B cell (primary cell): ENCODE results near the gene FAM168A. TPM values are rescaled to one million over a fixed set of nuclear protein-coding genes. Genes with fewer than 3 reads are reported as not detected.
"Not testable (repeated sequence)": the region's sequence is repeated elsewhere in the genome, so short reads cannot be mapped to it uniquely, and the experiment has no call there.

ENCODE experiments used
- ATAC-seq: fragments of 200-7000 bp; cut with Tn5 transposase; one replicate; pipeline ENCODE4 v1.10.0; 2021; ENCODE audit warnings: low read depth, mild to moderate bottlenecking, moderate number of reproducible peaks, moderate library complexity
- CTCF ChIA-PET: fragments of 350-600 bp; sonication (Branson Sonifier 250); formaldehyde crosslinking; loops from one replicate; lab custom pipeline; 2021; ENCODE audit warnings: antibody characterized with exemption, inconsistent platforms; lab: Charles Lee
- POLR2A ChIA-PET: fragments of 350-600 bp; sonication (Branson Sonifier 250); formaldehyde crosslinking; loops from one replicate; lab custom pipeline; 2021; ENCODE audit warnings: antibody characterized with exemption; lab: Charles Lee
- DNase-seq: peaks from one replicate; pipeline ENCODE4 v3.0.0; 2013
- H2AFZ ChIP-seq: 2 replicates; pipeline ENCODE4 v1.6.1; 2012; ENCODE audit warnings: mild to moderate bottlenecking, low read depth, low read length; ENCODE audit not compliant: insufficient read depth, poor library complexity, severe bottlenecking
- H3K27ac ChIP-seq, 2 donors: 1 replicate in 1 of 2; 2 replicates in 1 of 2; pipeline ENCODE4 v1.5.1; 2012 to 2013; ENCODE audit warnings: low read length in 2 of 2, mild to moderate bottlenecking in 2 of 2, moderate library complexity in 1 of 2
- H3K27me3 ChIP-seq, 4 experiments: fragments of 200-600 bp in 1 of 4; sonication (generic) in 1 of 4; replicated peaks in 1 of 4; 1 replicate in 2 of 4; 2 replicates in 2 of 4; pipeline versions ENCODE4 v1.6.1 to v1.7.0; 2013 to 2016; ENCODE audit warnings: low read length in 3 of 4, mild to moderate bottlenecking in 2 of 4, mixed read lengths in 1 of 4, moderate library complexity in 1 of 4; ENCODE audit not compliant: insufficient read depth in 4 of 4, control insufficient read depth in 3 of 4; ENCODE audit errors: control extremely low read depth in 1 of 4
- H3K36me3 ChIP-seq, 2 experiments: replicated peaks in 1 of 2; 1 replicate in 1 of 2; 2 replicates in 1 of 2; pipeline versions ENCODE4 v1.6.1 to v1.7.1; 2013; ENCODE audit warnings: low read length in 1 of 2; ENCODE audit not compliant: insufficient read depth in 2 of 2, control insufficient read depth in 1 of 2; ENCODE audit errors: control extremely low read depth in 1 of 2, extremely low read depth in 1 of 2
- H3K4me1 ChIP-seq, 2 donors: fragments of 200-600 bp in 1 of 2; sonication (generic) in 1 of 2; 1 replicate in 1 of 2; 2 replicates in 1 of 2; pipeline versions ENCODE4 v1.5.1 to v1.6.1; 2013 to 2017; ENCODE audit warnings: low read length in 2 of 2; ENCODE audit not compliant: control insufficient read depth in 2 of 2, insufficient read depth in 2 of 2
- H3K4me2 ChIP-seq: replicated peaks from 2 replicates; pipeline ENCODE3; 2012; ENCODE audit warnings: mild to moderate bottlenecking, low read depth, low read length; ENCODE audit not compliant: poor library complexity, severe bottlenecking
- H3K4me3 ChIP-seq, 5 experiments: fragments of 200-600 bp in 1 of 5; sonication (generic) in 1 of 5; 1 replicate in 3 of 5; 2 replicates in 2 of 5; pipeline versions ENCODE4 v1.5.1 to v1.7.0; 2011 to 2016; ENCODE audit warnings: low read length in 4 of 5, mild to moderate bottlenecking in 4 of 5, low read depth in 2 of 5, control low read depth in 1 of 5, moderate library complexity in 1 of 5; ENCODE audit not compliant: insufficient read depth in 1 of 5; ENCODE audit errors: control extremely low read depth in 1 of 5, extremely low read depth in 1 of 5
- H3K79me2 ChIP-seq: fragments of 200-600 bp; sonication (generic); one replicate; pipeline ENCODE4 v1.6.0; 2016; ENCODE audit warnings: low read length; ENCODE audit not compliant: control insufficient read depth, insufficient read depth
- H3K9ac ChIP-seq: fragments of 200-600 bp; sonication (generic); 2 replicates; pipeline ENCODE4 v1.6.1; 2017; ENCODE audit warnings: mild to moderate bottlenecking, low read length, moderate library complexity
- H3K9me3 ChIP-seq, 3 donors: one replicate each; pipeline versions ENCODE4 v1.6.1 to v1.7.1; 2013; ENCODE audit warnings: low read length in 2 of 3; ENCODE audit not compliant: control insufficient read depth in 2 of 3, insufficient read depth in 1 of 3; ENCODE audit errors: control extremely low read depth in 1 of 3
- H4K20me1 ChIP-seq: 2 replicates; pipeline ENCODE4 v1.6.0; 2012; ENCODE audit warnings: mild to moderate bottlenecking, low read length; ENCODE audit not compliant: insufficient read depth, control insufficient read depth, poor library complexity, severe bottlenecking
- H3K27ac Mint-ChIP-seq: one replicate; pipeline ENCODE4 v1.8.0; 2021; ENCODE audit warnings: mixed read lengths
- H3K27me3 Mint-ChIP-seq: one replicate; pipeline ENCODE4 v1.8.0; 2021; ENCODE audit warnings: mixed read lengths
- H3K4me1 Mint-ChIP-seq: one replicate; pipeline ENCODE4 v1.8.0; 2021; ENCODE audit warnings: mixed read lengths
- H3K4me3 Mint-ChIP-seq: one replicate; pipeline ENCODE4 v1.8.0; 2021; ENCODE audit warnings: mixed read lengths
- H3K9me3 Mint-ChIP-seq: one replicate; pipeline ENCODE4 v1.8.0; 2022; ENCODE audit warnings: mixed read lengths; ENCODE audit not compliant: insufficient read depth
- CTCF ChIP-seq: fragments of 200-600 bp; IDR thresholded peaks from one replicate; pipeline ENCODE4 v1.8.0; 2022; ENCODE audit warnings: antibody characterized with exemption, mild to moderate bottlenecking
- EZH2 ChIP-seq: IDR thresholded peaks from 2 replicates; pipeline ENCODE4 v1.6.1; 2012; ENCODE audit warnings: borderline replicate concordance, low read depth, mild to moderate bottlenecking, moderate library complexity, low read length; ENCODE audit not compliant: insufficient read depth, poor library complexity, severe bottlenecking
- WGBS: methylation state at CpG from one replicate; pipeline ENCODE4 v1.1.5; 2013; ENCODE audit warnings: missing lambda C conversion rate; ENCODE audit not compliant: insufficient coverage; 5-methylcytosine and 5-hydroxymethylcytosine counted together
- intact Hi-C: fragments of 100-400 bp; cut with micrococcal nuclease; formaldehyde crosslinking; loops from one replicate; pipeline ENCODE4 v1.10.0; 2022
- polyA plus RNA-seq: library from polyadenylated mRNA; depleted of rRNA; stranded (reverse); fragments of >200 nt; gene quantifications from 2 replicates; pipeline ENCODE4 v1.2.3, GENCODE V29; 2012
- total RNA-seq, 2 donors: library from RNA; stranded (reverse); fragments of 120-200 nt in 1 of 2; gene quantifications; 1 replicate in 1 of 2; 2 replicates in 1 of 2; pipeline versions ENCODE4 v1.2.3 to v1.2.4, GENCODE V29; 2013 to 2022

The FAM168A gene
- total and polyA plus RNA-seq, 2 donors (not counting 1 experiment from before 2014, with no cell fraction given) = 11.0 to 26.8 TPM

- H3K9me3 ChIP-seq = no peaks in the 10 kb centered on the region
- H2AFZ ChIP-seq = no peak overlapping the region
- Mint-ChIP-seq H3K4me1 (no peaks in the 10 kb centered on the region), H3K27ac (no peak overlapping the region), H3K27me3 (no peaks in the 10 kb centered on the region), H3K4me3 (no peak overlapping the region), H3K9me3 (no peaks in the 10 kb centered on the region)
- peaks cover 0 to 2% of the 10 kb centered on the region in 2 experiments for H3K36me3 ChIP-seq
- intact Hi-C loops = no loop called here
- no peaks in the 10 kb centered on the region for H3K79me2 ChIP-seq
- H3K4me1 ChIP-seq = no peaks in the 10 kb centered on the region
- ChIA-PET POLR2A (no interaction called here), CTCF (interaction anchor here (1.4 kb wide), 1 partner anchor 179 kb away, joined by 3 read pairs; no protein-coding TSS in a partner anchor)
- H3K4me3 ChIP-seq = no peak overlapping the region
- TF ChIP-seq CTCF = no peak
- TF ChIP-seq EZH2 = no peak
- no peaks in the 10 kb centered on the region for H3K27me3 ChIP-seq
- H3K27ac ChIP-seq = no peak overlapping the region
- DNase-seq = no peak
- H3K9ac ChIP-seq = no peak overlapping the region
- H4K20me1 ChIP-seq = no peaks in the 10 kb centered on the region
- no peak for ATAC-seq
- no peak overlapping the region for H3K4me2 ChIP-seq
Observed at GRCh38 chr11:73445980-73446379, 151.9 kb downstream of the FAM168A start.

GRCh38 chr11:73439002-73439843 is 158.7 kb downstream of the FAM168A start:
- no peak overlapping the region for H3K9ac ChIP-seq
- no peak overlapping the region for H3K27ac ChIP-seq
- ATAC-seq = no peak
- H4K20me1 ChIP-seq = no peaks in the 10 kb centered on the region
- WGBS = 100% methylated on average over 1 of the region's 5 CpGs
- Mint-ChIP-seq H3K27ac (no peak overlapping the region), H3K27me3 (no peaks in the 10 kb centered on the region), H3K4me1 (no peaks in the 10 kb centered on the region), H3K4me3 (no peak overlapping the region), H3K9me3 (no peaks in the 10 kb centered on the region)
- no peaks in the 10 kb centered on the region for H3K4me1 ChIP-seq
- POLR2A ChIA-PET = no interaction called here
- TF ChIP-seq CTCF = no peak
- TF ChIP-seq EZH2 = no peak
- no peak overlapping the region for H2AFZ ChIP-seq
- H3K9me3 ChIP-seq = no peaks in the 10 kb centered on the region
- no peaks in the 10 kb centered on the region for H3K36me3 ChIP-seq
- no peak overlapping the region for H3K4me2 ChIP-seq
- intact Hi-C loops = no loop called here
- H3K79me2 ChIP-seq = no peaks in the 10 kb centered on the region
- no peaks in the 10 kb centered on the region for H3K27me3 ChIP-seq
- H3K4me3 ChIP-seq = no peak overlapping the region
- CTCF ChIA-PET = interaction anchor here (0.6 to 0.7 kb wide), 2 partner anchors 934 to 1171 kb away, joined by 4 to 7 read pairs; no protein-coding TSS in a partner anchor
- no peak for DNase-seq

- CTCF ChIA-PET, H3K4me3 ChIP-seq: not testable (repeated sequence)
- 95% methylated on average over 4 of the region's 4 CpGs for WGBS
Observed at GRCh38 chr11:73436859-73437258, 161.1 kb downstream of the FAM168A start.

More at GRCh38 chr11:73436859-73437258, 161.1 kb downstream of the FAM168A start:
- intact Hi-C loops, H3K79me2 ChIP-seq, H3K4me1 Mint-ChIP-seq, H3K36me3 ChIP-seq, H4K20me1 ChIP-seq, H3K4me1 ChIP-seq, H3K4me3 Mint-ChIP-seq, H3K9ac ChIP-seq, H2AFZ ChIP-seq, DNase-seq, H3K9me3 Mint-ChIP-seq, H3K9me3 ChIP-seq, H3K27ac Mint-ChIP-seq, H3K27me3 Mint-ChIP-seq, ATAC-seq, H3K27ac ChIP-seq, H3K4me2 ChIP-seq, H3K27me3 ChIP-seq: not testable (repeated sequence)
- POLR2A ChIA-PET = interaction anchor here (0.5 kb wide), 1 partner anchor 99 kb away, joined by 5 read pairs; no protein-coding TSS in a partner anchor
